Stomach (tissue), 9 donors: ENCODE results near the gene SLC29A3. TPM values are rescaled to one million over a fixed set of nuclear protein-coding genes. Genes with fewer than 3 reads are reported as not detected.

Source experiments
- DNase-seq, 2 donors: peaks; one replicate each; pipeline versions ENCODE4 v3.0.0 to v3.0.0-alpha.2; 2013 to 2019
- H3K27ac ChIP-seq, 5 donors: fragments of 200-600 bp in 4 of 5; sonication (generic) in 4 of 5; one replicate each; pipeline ENCODE4 v1.5.1; 2013 to 2019; ENCODE audit warnings: mild to moderate bottlenecking in 1 of 5, moderate library complexity in 1 of 5
- H3K27me3 ChIP-seq, 3 donors: fragments of 200-600 bp; sonication (generic); one replicate each; pipeline ENCODE4 v1.5.1; 2017 to 2019; ENCODE audit warnings: mixed run types in 1 of 3
- H3K36me3 ChIP-seq, 4 donors: fragments of 200-600 bp; sonication (generic); 1 replicate in 3 of 4; 2 replicates in 1 of 4; pipeline ENCODE4 v1.5.1; 2016 to 2019
- H3K4me1 ChIP-seq, 4 donors: fragments of 200-600 bp; sonication (generic); one replicate each; pipeline ENCODE4 v1.5.1; 2016 to 2019
- H3K4me3 ChIP-seq, 4 donors: fragments of 200-600 bp; sonication (generic) in 3 of 4; one replicate each; pipeline ENCODE4 v1.5.1; 2016 to 2019; ENCODE audit warnings: mild to moderate bottlenecking in 1 of 4
- H3K9me3 ChIP-seq, 4 donors: fragments of 200-600 bp; sonication (generic); one replicate each; pipeline ENCODE4 v1.5.1; 2016 to 2019
- CTCF ChIP-seq, 7 experiments: fragments of 450-650 bp in 4 of 7; fragments of 200-600 bp in 3 of 7; sonication (generic) in 3 of 7; IDR thresholded peaks; one replicate each; pipeline ENCODE4 v1.5.1; 2016 to 2019; ENCODE audit warnings: antibody characterized with exemption in 7 of 7, control low read depth in 2 of 7, mild to moderate bottlenecking in 1 of 7
- EP300 ChIP-seq: sonication (generic); formaldehyde crosslinking; IDR thresholded peaks from one replicate; pipeline ENCODE4 v1.6.1; 2017; ENCODE audit warnings: antibody characterized with exemption
- POLR2A ChIP-seq, 4 donors: fragments of 450-650 bp; IDR thresholded peaks; one replicate each; pipeline ENCODE4 v1.6.1; 2016; ENCODE audit warnings: antibody characterized with exemption in 4 of 4, control low read depth in 2 of 4, mild to moderate bottlenecking in 1 of 4, moderate library complexity in 1 of 4
- POLR2AphosphoS5 ChIP-seq, 3 donors: sonication (generic); formaldehyde crosslinking; IDR thresholded peaks; one replicate each; pipeline ENCODE4 v1.6.1; 2016; ENCODE audit warnings: antibody characterized with exemption in 3 of 3
- whole genome bisulfite sequencing, 5 donors: extraction: QIAGEN DNeasy Blood & Tissue Kit in 3 of 5; methylation state at CpG; one replicate each; pipeline versions ENCODE4 v1.1.5 to v1.1.7; 2013 to 2018; 5-methylcytosine and 5-hydroxymethylcytosine counted together
- intact Hi-C: fragments of 100-400 bp; cut with DNase I; formaldehyde crosslinking; loops from one replicate; pipeline ENCODE4 v1.15.1; 2023; ENCODE audit warnings: low total_unique reads
- polyA plus RNA-seq, 3 donors: library from polyadenylated mRNA; stranded (reverse); fragments of 200-250 nt; gene quantifications; one replicate each; pipeline ENCODE4 v1.2.3, GENCODE V29; 2013
- total RNA-seq, 5 donors: library from RNA; depleted of rRNA; stranded (reverse); fragments of >200 nt; gene quantifications; one replicate each; pipeline versions ENCODE4 v1.1.0 to v1.2.3, GENCODE V29; 2014 to 2016
- donor health status: healthy with polysubstance abuse.
- donor health status: Bipolar disorder and iron deficiency.
- donor health status: healthy.

Gene SLC29A3
- total and polyA plus RNA-seq, 8 donors, result 2.8 to 23.7 (median 4.2) TPM; not detected in 2

GRCh38 chr10:71408436-71409225 is 89.6 kb downstream of the SLC29A3 start:
- H3K4me3 ChIP-seq, result no peak overlapping the region
- TF ChIP-seq CTCF (IDR thresholded peaks at IDR 0.05) (no peak), EP300 (no peak), POLR2AphosphoS5 (IDR thresholded peaks at IDR 0.05) (no peak), POLR2A (IDR thresholded peaks at IDR 0.05) (no peak)
- H3K27me3 ChIP-seq, result peaks cover 0 to 27% (median 0%) of the 10 kb centered on the region in 3 donors
- H3K4me1 ChIP-seq, result no peaks in the 10 kb centered on the region
- 65 to 73% (median 71%) methylated on average over 8 to 9 of the region's 9 CpGs for WGBS, 5 donors
- no peak overlapping the region for H3K27ac ChIP-seq
- no peaks in the 10 kb centered on the region for H3K36me3 ChIP-seq
- no peak for DNase-seq
- intact Hi-C loops, result no loop called here
- H3K9me3 ChIP-seq, result peaks cover 0 to 25% (median 15%) of the 10 kb centered on the region in 4 donors

DNA sequence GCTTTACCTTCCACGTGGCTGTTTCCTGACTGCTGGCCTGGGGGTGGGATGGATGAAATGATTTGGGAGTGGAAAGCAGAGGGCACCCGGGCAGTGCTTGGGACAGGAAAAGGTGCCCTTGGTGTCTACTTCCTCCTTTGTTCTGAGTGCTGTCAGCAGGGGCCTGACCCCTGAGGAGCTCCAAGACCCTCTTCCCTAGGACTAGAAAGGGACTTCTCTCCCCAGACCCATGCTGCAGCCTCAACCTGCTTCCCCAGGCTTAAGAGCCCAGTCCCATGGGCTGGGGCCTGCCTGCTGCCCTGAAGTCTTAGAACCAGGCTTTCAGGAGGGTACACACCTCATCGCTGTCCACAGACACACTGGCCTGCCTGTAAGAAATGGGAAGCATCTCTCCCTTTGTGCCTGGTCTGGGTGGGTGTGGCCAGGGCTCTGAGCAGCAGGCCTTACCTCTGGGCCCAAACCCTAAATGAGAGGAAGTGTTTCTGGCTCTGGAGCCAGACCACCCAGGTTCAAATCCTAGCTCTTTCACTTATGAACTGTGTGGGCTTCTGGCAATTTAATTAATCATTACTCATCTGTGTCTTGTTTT is 90.6 kb downstream of the SLC29A3 start:
- intact Hi-C loops, result no loop called here
- TF ChIP-seq POLR2A (IDR thresholded peaks at IDR 0.05), result no peak
- TF ChIP-seq EP300, result no peak
- TF ChIP-seq CTCF (IDR thresholded peaks at IDR 0.05), result no peak
- no peak for TF ChIP-seq POLR2AphosphoS5 (IDR thresholded peaks at IDR 0.05)
- 50 to 67% (median 61%) methylated on average over 3 of the region's 3 CpGs for WGBS, 5 donors
- Histone ChIP-seq H3K9me3 (peaks cover 0 to 25% (median 15%) of the 10 kb centered on the region in 4 donors), H3K27me3 (peaks cover 0 to 19% (median 0%) of the 10 kb centered on the region in 3 donors), H3K36me3 (no peaks in the 10 kb centered on the region), H3K4me3 (no peak overlapping the region), H3K27ac (no peak overlapping the region), H3K4me1 (no peaks in the 10 kb centered on the region)
- no peak for DNase-seq

Other genes with a start within 250 kb of the SLC29A3 start
- 10 to 100 TPM in 2 of 5 donors, 1 to 10 TPM in 3; 5.5 to 42.9 (median 9.4) TPM for gene UNC5B, start 106.7 kb upstream of the SLC29A3 start, total RNA-seq
- 1 to 10 TPM; 1.4 to 3.9 (median 2.0) TPM for gene UNC5B, start 106.7 kb upstream of the SLC29A3 start, polyA plus RNA-seq
- 1 to 10 TPM; 1.7 to 8.2 (median 4.0) TPM for gene CDH23, start 77.7 kb downstream of the SLC29A3 start, total RNA-seq
- under 1 TPM; 0.31 to 0.53 (median 0.37) TPM for gene CDH23, start 77.7 kb downstream of the SLC29A3 start, polyA plus RNA-seq